WERI-Rb-1 (cell line): Measurements from ENCODE around the gene BAIAP2L2.
"Not testable (repeated sequence)": the region's sequence is repeated elsewhere in the genome, so short reads cannot be mapped to it uniquely, and the experiment has no call there.

Experiments
- DNase-seq: peaks from one replicate; pipeline ENCODE4 v3.0.0-alpha.2; 2020
- H3K27ac ChIP-seq: fragments of 250-450 bp; sonication (Bioruptor Pico); 2 replicates; pipeline ENCODE4 v1.5.1; 2020; ENCODE audit warnings: mild to moderate bottlenecking, moderate library complexity
- H3K27me3 ChIP-seq: fragments of 250-450 bp; sonication (Bioruptor Pico); 2 replicates; pipeline ENCODE4 v1.5.1; 2021; ENCODE audit warnings: mild to moderate bottlenecking, low read depth, moderate library complexity; ENCODE audit not compliant: insufficient read depth, severe bottlenecking
- H3K36me3 ChIP-seq: fragments of 250-450 bp; sonication (Bioruptor Pico); 2 replicates; pipeline ENCODE4 v1.5.1; 2020; ENCODE audit warnings: mild to moderate bottlenecking, moderate library complexity
- H3K4me3 ChIP-seq: 2 replicates; pipeline ENCODE4 v1.5.1; 2011; ENCODE audit warnings: low read depth, mild to moderate bottlenecking, control low read depth, low read length
- H3K9me3 ChIP-seq: fragments of 250-450 bp; sonication (Bioruptor Pico); 2 replicates; pipeline ENCODE4 v1.5.1; 2021; ENCODE audit warnings: mild to moderate bottlenecking, moderate library complexity; ENCODE audit not compliant: severe bottlenecking
- CTCF ChIP-seq: IDR thresholded peaks from 2 replicates; pipeline ENCODE4 v1.5.1; 2011; ENCODE audit warnings: low read depth, mild to moderate bottlenecking, control low read depth, inconsistent platforms, low read length

The BAIAP2L2 gene

GRCh38 chr22:38079804-38080203, 30.7 kb downstream of the BAIAP2L2 start:
- Histone ChIP-seq H3K27ac (no peak overlapping the region), H3K9me3 (no peaks in the 10 kb centered on the region), H3K36me3 (peaks cover 3% of the 10 kb centered on the region; the same call in 1 of the 2 replicates), H3K27me3 (no peaks in the 10 kb centered on the region), H3K4me3 (no peak overlapping the region)
- DNase-seq, result no peak
- no peak for TF ChIP-seq CTCF

- DNase-seq, H3K27ac ChIP-seq, H3K9me3 ChIP-seq, H3K36me3 ChIP-seq, H3K4me3 ChIP-seq, H3K27me3 ChIP-seq: not testable (repeated sequence)
Measured at GRCh38 chr22:38079208-38079607, 31.3 kb downstream of the BAIAP2L2 start.

- Histone ChIP-seq H3K27me3 (no peaks in the 10 kb centered on the region), H3K9me3 (no peaks in the 10 kb centered on the region), H3K4me3 (no peak overlapping the region), H3K27ac (no peak overlapping the region), H3K36me3 (peaks cover 11% of the 10 kb centered on the region)
- TF ChIP-seq CTCF, result no peak
- no peak for DNase-seq
Measured at GRCh38 chr22:38078046-38078840, 32.2 kb downstream of the BAIAP2L2 start.

GRCh38 chr22:38077595-38077994, 32.9 kb downstream of the BAIAP2L2 start:
- H3K27ac ChIP-seq, result no peak overlapping the region
- H3K36me3 ChIP-seq, result peaks cover 18% of the 10 kb centered on the region
- H3K27me3 ChIP-seq, result no peaks in the 10 kb centered on the region
- no peak overlapping the region for H3K4me3 ChIP-seq
- no peak for TF ChIP-seq CTCF
- no peaks in the 10 kb centered on the region for H3K9me3 ChIP-seq
- no peak for DNase-seq

GRCh38 chr22:38077096-38077495, 33.4 kb downstream of the BAIAP2L2 start:
- Histone ChIP-seq H3K36me3 (peaks cover 21% of the 10 kb centered on the region), H3K9me3 (no peaks in the 10 kb centered on the region), H3K4me3 (no peak overlapping the region), H3K27me3 (no peaks in the 10 kb centered on the region), H3K27ac (no peak overlapping the region)
- TF ChIP-seq CTCF, result no peak
- no peak for DNase-seq

GRCh38 chr22:38075961-38076360, 34.5 kb downstream of the BAIAP2L2 start:
- DNase-seq, result no peak
- TF ChIP-seq CTCF, result no peak
- Histone ChIP-seq H3K27me3 (no peaks in the 10 kb centered on the region), H3K36me3 (peaks cover 27% of the 10 kb centered on the region), H3K4me3 (no peak overlapping the region), H3K9me3 (no peaks in the 10 kb centered on the region), H3K27ac (no peak overlapping the region)
